K562 (cell line): ENCODE data around the gene ZFP28.

Source experiments
- CREB1 ChIP-seq, 2 experiments: sonication (generic) in 1 of 2; formaldehyde crosslinking in 1 of 2; IDR thresholded peaks; 2 replicates each; pipeline versions ENCODE4 v1.6.1 to v1.8.0; 2012 to 2022; ENCODE audit warnings: inconsistent platforms in 1 of 2, mild to moderate bottlenecking in 1 of 2, missing genetic modification reagents in 1 of 2, moderate library complexity in 1 of 2
- CTCF ChIP-seq, 3 experiments: IDR thresholded peaks in 2 of 3; conservative IDR thresholded peaks in 1 of 3; 2 replicates each; pipeline ENCODE4 v1.5.1; 2011 to 2012; ENCODE audit warnings: low read length in 3 of 3, mild to moderate bottlenecking in 3 of 3, control low read depth in 2 of 3, improper control_type of control experiment in 1 of 3, inconsistent platforms in 1 of 3, low read depth in 1 of 3, mixed read lengths in 1 of 3, moderate library complexity in 1 of 3; ENCODE audit not compliant: insufficient read depth in 2 of 3
- EP300 ChIP-seq: IDR thresholded peaks from 2 replicates; pipeline ENCODE4 v1.6.1; 2012; ENCODE audit warnings: low read length, improper control_type of control experiment
- EZH2 ChIP-seq: IDR thresholded peaks from 2 replicates; pipeline ENCODE4 v1.6.1; 2012; ENCODE audit warnings: low read depth, mild to moderate bottlenecking, inconsistent platforms, low read length, borderline replicate concordance
- HMGXB4 ChIP-seq: sonication (generic); formaldehyde crosslinking; IDR thresholded peaks from 2 replicates; pipeline ENCODE4 v1.8.1; 2023; ENCODE audit warnings: mild to moderate bottlenecking, missing genetic modification reagents
- POLR2A ChIP-seq: fragments of 450-650 bp; conservative IDR thresholded peaks from 2 replicates; pipeline ENCODE4 v1.6.1; 2016
- POLR2AphosphoS2 ChIP-seq: IDR thresholded peaks from 2 replicates; pipeline ENCODE4 v1.6.1; 2012; ENCODE audit warnings: low read length, improper control_type of control experiment
- SPI1 ChIP-seq: IDR thresholded peaks from 2 replicates; pipeline ENCODE4 v1.6.1; 2011; ENCODE audit warnings: low read depth, low read length, control low read depth, borderline replicate concordance

DNA sequence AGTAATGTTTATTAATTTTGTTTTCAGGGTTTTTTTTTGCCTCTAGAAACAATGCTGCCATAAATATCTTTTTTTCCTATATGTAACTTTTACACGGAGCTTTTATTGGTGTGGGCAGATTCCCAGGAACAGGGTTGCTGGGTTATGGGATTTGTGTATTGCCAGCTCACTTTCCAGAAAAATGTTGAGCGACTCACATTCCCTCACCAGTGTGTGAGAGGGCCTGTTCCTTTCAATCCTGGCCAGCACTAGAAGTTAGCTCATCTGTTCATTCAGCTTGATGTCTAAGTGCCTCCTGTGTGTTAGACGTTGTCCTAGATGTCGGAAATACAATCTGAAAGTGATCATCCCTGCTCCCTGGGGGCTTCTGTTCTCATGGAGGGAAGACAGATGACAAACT, 58.9 kb downstream of the ZFP28 start:
- TF ChIP-seq CREB1 (IDR thresholded peaks at IDR 0.05): no peak
- TF ChIP-seq CREB1 (CRISPR knock-in tag; IDR thresholded peaks at IDR 0.05): no peak
- no peak for TF ChIP-seq EZH2
- TF ChIP-seq CTCF (IDR thresholded peaks at IDR 0.05 in 2 of 3, conservative IDR thresholded peaks at IDR 0.05 in 1 of 3; ENCODE audit: insufficient read depth in 2 of 3, low read depth in 1 of 3, low read length in 3 of 3): no peak
- TF ChIP-seq HMGXB4 (CRISPR knock-in tag): no peak
- TF ChIP-seq POLR2AphosphoS2: no peak
- no peak for TF ChIP-seq SPI1
- TF ChIP-seq POLR2A: no peak
- TF ChIP-seq EP300: no peak
